Type B pancreatic cell (in vitro differentiated cells): ENCODE data around the gene GFER. TPM values are rescaled to one million over a fixed set of nuclear protein-coding genes. Genes with fewer than 3 reads are reported as not detected.

ENCODE experiments used
- DNase-seq: peaks from one replicate; pipeline ENCODE4 v3.0.0; 2021; ENCODE audit warnings: mixed read lengths; ENCODE audit not compliant: unreplicated experiment; ENCODE audit errors: extremely low spot score
- H3K27ac Mint-ChIP-seq: 2 replicates; pipeline ENCODE4 v1.8.0; 2021; ENCODE audit warnings: mild to moderate bottlenecking, mixed read lengths
- H3K27me3 Mint-ChIP-seq: 2 replicates; pipeline ENCODE4 v1.8.0; 2021; ENCODE audit warnings: mixed read lengths
- H3K36me3 Mint-ChIP-seq: 2 replicates; pipeline ENCODE4 v1.8.0; 2021; ENCODE audit warnings: mixed read lengths
- H3K4me1 Mint-ChIP-seq: one replicate; pipeline ENCODE4 v1.8.0; 2021; ENCODE audit warnings: mixed read lengths; ENCODE audit not compliant: unreplicated experiment
- H3K4me3 Mint-ChIP-seq: 2 replicates; pipeline ENCODE4 v1.8.0; 2021; ENCODE audit warnings: mild to moderate bottlenecking, mixed read lengths
- H3K9me3 Mint-ChIP-seq: 2 replicates; pipeline ENCODE4 v1.8.0; 2021; ENCODE audit warnings: mixed read lengths
- total RNA-seq: library from RNA; stranded (reverse); gene quantifications from 2 replicates; pipeline ENCODE4 v1.2.1, GENCODE V29; 2021; ENCODE audit warnings: low replicate concordance
- TF ChIP-seq, protein P1 (sequence below): fragments of 200-600 bp; sonication (generic); conservative IDR thresholded peaks from 2 replicates; pipeline ENCODE4 v1.5.0; 2021; ENCODE audit warnings: antibody characterized with exemption, mild to moderate bottlenecking

Gene GFER
- total RNA-seq, 1 donor from 2014 or later: 31.6 TPM

DNA sequence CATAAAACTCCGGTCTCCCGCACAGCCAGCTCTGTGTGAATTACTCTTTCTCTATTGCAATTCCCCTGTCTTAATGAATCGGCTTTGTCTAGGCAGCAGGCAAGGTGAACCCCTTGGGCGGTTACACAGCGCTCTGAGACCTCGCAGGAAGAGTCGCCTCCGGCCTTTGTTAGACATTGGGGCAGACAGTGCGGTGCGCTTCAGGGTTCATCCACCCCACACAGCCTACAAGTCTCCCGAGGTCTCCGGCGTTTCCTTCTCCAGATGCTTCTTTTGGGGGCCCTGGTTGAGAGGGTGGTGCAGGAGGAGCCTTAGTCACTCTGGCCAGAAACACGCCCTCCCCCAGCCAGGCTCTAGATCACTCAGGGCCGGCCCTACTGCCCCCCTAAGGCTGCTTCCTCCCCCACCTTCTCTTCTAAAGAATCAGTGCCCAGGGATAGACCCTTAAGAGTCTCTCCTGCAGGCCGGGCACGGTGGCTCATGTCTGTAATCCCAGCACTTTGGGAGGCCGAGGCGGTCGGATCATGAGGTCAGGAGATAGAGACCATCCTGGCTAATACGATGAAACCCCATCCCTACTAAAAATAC, 39.3 kb upstream of the GFER start:
- peak overlapping the region; percentile 57 for H3K4me3 Mint-ChIP-seq
- H3K4me1 Mint-ChIP-seq: peaks cover 4% of the 10 kb centered on the region
- no peaks in the 10 kb centered on the region for H3K27me3 Mint-ChIP-seq
- no peak for DNase-seq
- TF ChIP-seq, protein P1, sequence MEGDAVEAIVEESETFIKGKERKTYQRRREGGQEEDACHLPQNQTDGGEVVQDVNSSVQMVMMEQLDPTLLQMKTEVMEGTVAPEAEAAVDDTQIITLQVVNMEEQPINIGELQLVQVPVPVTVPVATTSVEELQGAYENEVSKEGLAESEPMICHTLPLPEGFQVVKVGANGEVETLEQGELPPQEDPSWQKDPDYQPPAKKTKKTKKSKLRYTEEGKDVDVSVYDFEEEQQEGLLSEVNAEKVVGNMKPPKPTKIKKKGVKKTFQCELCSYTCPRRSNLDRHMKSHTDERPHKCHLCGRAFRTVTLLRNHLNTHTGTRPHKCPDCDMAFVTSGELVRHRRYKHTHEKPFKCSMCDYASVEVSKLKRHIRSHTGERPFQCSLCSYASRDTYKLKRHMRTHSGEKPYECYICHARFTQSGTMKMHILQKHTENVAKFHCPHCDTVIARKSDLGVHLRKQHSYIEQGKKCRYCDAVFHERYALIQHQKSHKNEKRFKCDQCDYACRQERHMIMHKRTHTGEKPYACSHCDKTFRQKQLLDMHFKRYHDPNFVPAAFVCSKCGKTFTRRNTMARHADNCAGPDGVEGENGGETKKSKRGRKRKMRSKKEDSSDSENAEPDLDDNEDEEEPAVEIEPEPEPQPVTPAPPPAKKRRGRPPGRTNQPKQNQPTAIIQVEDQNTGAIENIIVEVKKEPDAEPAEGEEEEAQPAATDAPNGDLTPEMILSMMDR: no peak
- H3K9me3 Mint-ChIP-seq: no peaks in the 10 kb centered on the region
- H3K36me3 Mint-ChIP-seq: no peaks in the 10 kb centered on the region
- H3K27ac Mint-ChIP-seq: no peak overlapping the region

DNA sequence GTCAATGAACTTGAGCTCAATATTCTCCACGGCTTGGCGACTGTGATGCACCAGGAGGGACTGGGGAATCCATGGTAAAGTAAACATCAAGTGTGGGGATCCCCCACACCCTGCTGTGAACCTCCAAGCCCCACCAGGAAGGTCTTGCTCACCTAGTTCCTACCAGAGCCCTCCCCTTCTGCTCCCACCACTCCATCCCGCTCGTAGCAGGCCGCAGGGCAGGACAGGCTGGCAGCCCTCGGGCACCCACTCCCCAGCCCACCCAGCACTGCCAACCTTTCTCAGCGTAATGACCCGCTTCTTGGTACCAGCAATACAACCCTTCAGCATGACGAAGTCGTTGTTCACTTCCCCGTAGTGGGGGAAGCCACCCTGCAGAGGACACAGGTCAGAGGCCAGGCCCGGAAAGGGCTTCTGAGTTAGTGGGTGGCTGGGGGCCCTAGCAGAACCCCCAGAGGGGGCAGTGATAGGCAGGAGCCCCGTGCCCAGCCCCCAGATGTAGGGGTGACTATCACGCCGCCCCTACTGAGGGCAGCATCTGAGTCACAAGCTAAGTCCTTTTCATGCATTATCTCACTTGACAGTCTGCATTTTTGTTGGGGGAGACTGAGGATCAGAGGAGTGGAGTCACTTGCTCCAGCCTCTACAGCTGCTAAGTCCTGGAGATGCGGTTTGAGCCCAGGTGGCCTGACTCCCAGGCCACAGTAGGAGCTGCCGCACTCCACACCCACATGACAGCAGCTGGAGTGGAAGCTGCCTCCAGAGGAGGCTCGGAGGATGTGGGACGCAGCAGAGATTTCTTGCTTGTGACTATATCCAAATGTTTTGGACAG, 38.2 kb upstream of the GFER start:
- H3K27me3 Mint-ChIP-seq: no peaks in the 10 kb centered on the region
- TF ChIP-seq, protein P1: no peak
- H3K4me1 Mint-ChIP-seq: peaks cover 4% of the 10 kb centered on the region
- no peak overlapping the region for H3K27ac Mint-ChIP-seq
- no peak overlapping the region for H3K4me3 Mint-ChIP-seq
- H3K9me3 Mint-ChIP-seq: no peaks in the 10 kb centered on the region
- no peaks in the 10 kb centered on the region for H3K36me3 Mint-ChIP-seq
- DNase-seq: no peak

DNA sequence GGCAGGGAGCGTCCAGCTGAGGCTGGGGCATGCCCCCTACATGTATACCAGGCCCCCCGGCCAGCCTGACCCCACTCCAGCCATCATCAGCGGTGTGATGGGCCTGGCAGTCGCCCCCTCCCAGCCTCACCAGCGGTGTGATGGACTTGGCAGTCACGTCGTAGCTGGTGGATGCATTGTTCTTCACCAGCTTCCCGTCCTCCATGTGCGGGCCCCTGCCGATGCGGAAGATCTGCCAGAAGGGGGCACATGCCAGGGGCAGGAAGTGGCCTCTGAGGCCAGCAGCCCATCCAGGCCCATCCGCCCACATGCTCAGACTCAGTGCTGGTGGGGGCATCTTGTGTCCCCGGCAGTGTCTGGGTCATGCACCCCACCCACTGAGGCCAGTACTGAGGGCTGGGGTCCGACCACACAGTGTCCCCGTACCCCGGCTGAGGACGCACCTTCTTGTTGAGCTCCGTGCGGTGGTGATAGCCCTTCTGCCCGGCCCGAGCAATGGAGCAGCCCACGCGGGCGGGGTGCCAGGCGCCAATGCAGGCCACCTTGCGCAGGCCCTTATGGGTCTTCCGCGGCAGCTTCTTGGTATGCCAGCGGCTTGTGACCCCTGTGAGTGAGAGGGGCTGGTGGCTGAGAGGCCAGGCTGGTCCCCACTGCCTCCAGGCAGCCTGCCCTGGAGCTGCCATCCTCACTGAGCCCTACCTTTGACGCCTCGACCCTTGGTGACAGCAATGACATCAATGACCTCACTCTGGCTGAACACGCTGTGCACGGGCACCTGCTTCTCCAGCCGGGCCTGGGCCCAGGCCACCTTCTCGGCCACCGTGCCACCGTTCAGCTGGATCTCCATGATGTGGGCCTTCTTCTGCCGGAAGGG, 37.3 kb upstream of the GFER start:
- Mint-ChIP-seq H3K4me3 (no peak overlapping the region), H3K36me3 (no peaks in the 10 kb centered on the region), H3K9me3 (no peaks in the 10 kb centered on the region), H3K27me3 (no peaks in the 10 kb centered on the region), H3K27ac (no peak overlapping the region), H3K4me1 (peaks cover 4% of the 10 kb centered on the region)
- DNase-seq: no peak
- TF ChIP-seq, protein P1: no peak

DNA sequence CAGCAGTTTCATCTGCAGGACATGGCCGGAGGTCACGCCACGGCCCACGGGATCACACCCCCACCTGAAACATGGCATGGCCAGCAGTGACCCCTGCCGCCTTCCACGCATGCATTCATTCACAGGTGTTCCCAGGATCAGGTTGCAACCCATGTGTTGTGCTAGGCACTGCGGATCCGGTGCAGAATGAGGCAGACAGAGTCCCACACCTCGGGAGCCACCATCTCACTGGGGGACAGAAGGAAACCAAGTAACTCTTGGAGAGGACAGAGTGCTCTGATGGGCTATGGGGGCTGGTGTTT, 36.7 kb upstream of the GFER start:
- Mint-ChIP-seq H3K27ac (no peak overlapping the region), H3K4me3 (no peak overlapping the region), H3K36me3 (no peaks in the 10 kb centered on the region), H3K4me1 (peaks cover 4% of the 10 kb centered on the region), H3K27me3 (no peaks in the 10 kb centered on the region), H3K9me3 (no peaks in the 10 kb centered on the region)
- TF ChIP-seq, protein P1: no peak
- no peak for DNase-seq

DNA sequence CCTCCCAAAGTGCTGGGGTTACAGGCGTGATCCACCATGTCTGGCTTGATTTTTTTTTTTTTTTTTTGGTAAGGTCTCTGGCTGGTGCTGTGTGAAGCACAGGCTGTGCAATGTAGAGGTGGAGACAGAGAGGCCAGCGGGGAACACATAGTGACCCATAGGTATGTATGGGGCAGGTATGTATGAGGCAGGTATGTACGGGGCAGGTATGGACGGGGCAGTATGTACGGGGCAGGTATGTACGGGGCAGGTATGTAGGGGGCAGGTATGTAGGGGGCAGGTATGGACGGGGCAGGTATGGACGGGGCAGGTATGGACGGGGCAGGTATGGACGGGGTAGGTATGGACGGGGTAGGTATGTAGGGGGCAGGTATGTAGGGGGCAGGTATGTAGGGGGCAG, 34.5 kb upstream of the GFER start:
- Mint-ChIP-seq H3K36me3 (no peaks in the 10 kb centered on the region), H3K27ac (no peak overlapping the region), H3K4me1 (no peaks in the 10 kb centered on the region), H3K4me3 (no peak overlapping the region), H3K9me3 (no peaks in the 10 kb centered on the region), H3K27me3 (no peaks in the 10 kb centered on the region)
- TF ChIP-seq, protein P1: no peak
- no peak for DNase-seq
